Stimulated activated CD4-positive, alpha-beta T cell treated with anti-CD3 and anti-CD28 coated beads, TNF-alpha, amount 100 ng/mL, for 4 hours (primary cell): ENCODE measurements around the gene TFCP2.
"Not testable (repeated sequence)": the region's sequence is repeated elsewhere in the genome, so short reads cannot be mapped to it uniquely, and the experiment has no call there.

Experiments
- DNase-seq, 3 experiments: peaks; one replicate each; pipeline ENCODE4 v3.0.0-alpha.2; 2020; ENCODE audit warnings: low read depth in 3 of 3

Gene TFCP2

GRCh38 chr12:51082561-51083125 lies 90.3 kb downstream of the TFCP2 start:
- peak in 1 of 3 experiments; percentile 5 for DNase-seq

GRCh38 chr12:51081421-51081820 lies 91.5 kb downstream of the TFCP2 start:
- DNase-seq = no peak

- DNase-seq = no peak
These were observed 92.8 kb downstream of the TFCP2 start for GRCh38 chr12:51080136-51080535.

GRCh38 chr12:51078866-51079265 lies 94.1 kb downstream of the TFCP2 start:
- DNase-seq = not testable (repeated sequence)

GRCh38 chr12:51078346-51078745 lies 94.6 kb downstream of the TFCP2 start:
- DNase-seq = not testable (repeated sequence)

- DNase-seq = no peak
These were observed 95.0 kb downstream of the TFCP2 start for GRCh38 chr12:51077930-51078329.

GRCh38 chr12:51076236-51076930 lies 96.6 kb downstream of the TFCP2 start:
- no peak for DNase-seq

- DNase-seq = no peak
These were observed 97.5 kb downstream of the TFCP2 start for GRCh38 chr12:51075390-51075789.

GRCh38 chr12:51071663-51072062 lies 101.3 kb downstream of the TFCP2 start:
- DNase-seq = no peak

GRCh38 chr12:51070004-51070403 lies 102.9 kb downstream of the TFCP2 start:
- DNase-seq = no peak

GRCh38 chr12:51067771-51068170 lies 105.2 kb downstream of the TFCP2 start:
- DNase-seq = no peak

- DNase-seq = no peak
These were observed 105.7 kb downstream of the TFCP2 start for GRCh38 chr12:51067229-51067628.

- DNase-seq = no peak
These were observed 107.4 kb downstream of the TFCP2 start for GRCh38 chr12:51065530-51065929.

- DNase-seq = no peak
These were observed 110.1 kb downstream of the TFCP2 start for GRCh38 chr12:51062631-51063397.

- DNase-seq = no peak
These were observed 113.8 kb downstream of the TFCP2 start for GRCh38 chr12:51059086-51059485.

- DNase-seq = no peak
These were observed 116.7 kb downstream of the TFCP2 start for GRCh38 chr12:51056242-51056641.

GRCh38 chr12:51055060-51055459 lies 117.9 kb downstream of the TFCP2 start:
- no peak for DNase-seq

- DNase-seq = no peak
These were observed 121.1 kb downstream of the TFCP2 start for GRCh38 chr12:51051787-51052186.

GRCh38 chr12:51049525-51049924 lies 123.4 kb downstream of the TFCP2 start:
- DNase-seq = no peak

- DNase-seq = no peak
These were observed 124.2 kb downstream of the TFCP2 start for GRCh38 chr12:51048661-51049251.

GRCh38 chr12:51047655-51048540 lies 125.0 kb downstream of the TFCP2 start, which contains the start of gene LETMD1:
Gene LETMD1 (plus strand): TSS chr12:51048327. CDS start chr12:51048357, 30 bp downstream.
- peak; percentile 78 to 83 (median 83) for DNase-seq
